VCaP (cell line): ENCODE data around the gene F11R.
"Not testable (repeated sequence)": the region's sequence is repeated elsewhere in the genome, so short reads cannot be mapped to it uniquely, and the experiment has no call there.

ENCODE experiments used
- H3K27ac ChIP-seq: fragments of 450-650 bp; 2 replicates; pipeline ENCODE4 v1.5.1; 2017
- CTCF ChIP-seq: fragments of 450-650 bp; conservative IDR thresholded peaks from 2 replicates; pipeline ENCODE4 v1.5.1; 2017; ENCODE audit warnings: mild to moderate bottlenecking, moderate library complexity

Gene F11R

GRCh38 chr1:161038523-161039153 is 17.7 kb upstream of the F11R start, which contains the start of gene TSTD1:
TSS of gene TSTD1 (minus strand) at chr1:161038964. CDS start at chr1:161038889, 75 bp downstream.
- no peak for TF ChIP-seq CTCF
- peak within 1 kb of the TSS; percentile 93 for H3K27ac ChIP-seq

GRCh38 chr1:161037661-161038522 is 16.9 kb upstream of the F11R start:
- no peak for TF ChIP-seq CTCF
- peak overlapping the region; percentile 93 for H3K27ac ChIP-seq

GRCh38 chr1:161033751-161034150 is 12.8 kb upstream of the F11R start:
- H3K27ac ChIP-seq, result no peak overlapping the region
- no peak for TF ChIP-seq CTCF

GRCh38 chr1:161032409-161032808 is 11.5 kb upstream of the F11R start:
- no peak overlapping the region for H3K27ac ChIP-seq
- no peak for TF ChIP-seq CTCF

- H3K27ac ChIP-seq, result no peak overlapping the region
- TF ChIP-seq CTCF, result no peak
These were observed 10.9 kb upstream of the F11R start for GRCh38 chr1:161031874-161032273.

GRCh38 chr1:161029466-161029865 is 8.5 kb upstream of the F11R start:
- not testable (repeated sequence) for H3K27ac ChIP-seq

- H3K27ac ChIP-seq, result peak overlapping the region; percentile 2; the same call in 1 of the 2 replicates
These were observed 6.0 kb upstream of the F11R start for GRCh38 chr1:161026954-161027353.

- H3K27ac ChIP-seq, result not testable (repeated sequence)
These were observed 1.5 kb upstream of the F11R start for GRCh38 chr1:161022432-161022831.

- no peak for TF ChIP-seq CTCF
- H3K27ac ChIP-seq, result peak overlapping the region; percentile 75
These were observed 1.0 kb upstream of the F11R start for GRCh38 chr1:161021970-161022353.
